Activated CD4-positive, alpha-beta T cell treated with anti-CD3 and anti-CD28 coated beads, Interleukin-2, amount 10 ng/mL, durations not matched to agents 7 days and 5 days (primary cell): Measurements from ENCODE around the gene MTUS2. TPM values are rescaled to one million over a fixed set of nuclear protein-coding genes. Genes with fewer than 3 reads are reported as not detected.

Experiments used
- CTCF ChIA-PET: fragments of 350-600 bp; sonication (Branson Sonifier 250); formaldehyde crosslinking; loops from one replicate; lab custom pipeline; 2021; ENCODE audit warnings: antibody characterized with exemption; lab: Charles Lee
- POLR2A ChIA-PET: fragments of 350-600 bp; sonication (Branson Sonifier 250); formaldehyde crosslinking; loops from one replicate; lab custom pipeline; 2021; ENCODE audit warnings: antibody characterized with exemption; lab: Charles Lee
- DNase-seq: peaks from one replicate; pipeline ENCODE4 v3.0.0-alpha.2; 2020
- H3K27ac Mint-ChIP-seq: one replicate; pipeline ENCODE4 v1.8.0; 2021; ENCODE audit warnings: mild to moderate bottlenecking, moderate library complexity, mixed read lengths
- H3K27me3 Mint-ChIP-seq: one replicate; pipeline ENCODE4 v1.8.0; 2021; ENCODE audit warnings: mixed read lengths
- H3K36me3 Mint-ChIP-seq: one replicate; pipeline ENCODE4 v1.8.0; 2021; ENCODE audit warnings: low read depth, mixed read lengths
- H3K4me1 Mint-ChIP-seq: one replicate; pipeline ENCODE4 v1.8.0; 2021; ENCODE audit warnings: mixed read lengths
- H3K4me3 Mint-ChIP-seq: one replicate; pipeline ENCODE4 v1.8.0; 2021; ENCODE audit warnings: mild to moderate bottlenecking, moderate library complexity, mixed read lengths
- H3K9me3 Mint-ChIP-seq: one replicate; pipeline ENCODE4 v1.8.0; 2021; ENCODE audit warnings: mixed read lengths
- total RNA-seq, 2 experiments: library from RNA; stranded (reverse); gene quantifications; one replicate each; pipeline ENCODE4 v1.2.3, GENCODE V29; 2021

MTUS2 gene
- total RNA-seq, 2 experiments from 2014 or later, result not detected

- no peak overlapping the region for H3K4me3 Mint-ChIP-seq
- H3K36me3 Mint-ChIP-seq, result peaks cover 33% of the 10 kb centered on the region
- H3K27me3 Mint-ChIP-seq, result no peaks in the 10 kb centered on the region
- no peak for DNase-seq
- CTCF ChIA-PET, result no interaction called here
- no peaks in the 10 kb centered on the region for H3K9me3 Mint-ChIP-seq
- H3K27ac Mint-ChIP-seq, result peak overlapping the region; percentile 16
- H3K4me1 Mint-ChIP-seq, result peaks cover 6% of the 10 kb centered on the region
- POLR2A ChIA-PET, result no interaction called here
Observed at GRCh38 chr13:29513002-29513980, 693.2 kb downstream of the MTUS2 start.

GRCh38 chr13:29513981-29514719 lies 694.0 kb downstream of the MTUS2 start:
- H3K27ac Mint-ChIP-seq, result peak overlapping the region; percentile 16
- peaks cover 3% of the 10 kb centered on the region for H3K4me1 Mint-ChIP-seq
- ChIA-PET CTCF (no interaction called here), POLR2A (no interaction called here)
- no peaks in the 10 kb centered on the region for H3K27me3 Mint-ChIP-seq
- DNase-seq, result no peak
- no peak overlapping the region for H3K4me3 Mint-ChIP-seq
- no peaks in the 10 kb centered on the region for H3K9me3 Mint-ChIP-seq
- H3K36me3 Mint-ChIP-seq, result peaks cover 36% of the 10 kb centered on the region

- no peak overlapping the region for H3K4me3 Mint-ChIP-seq
- H3K36me3 Mint-ChIP-seq, result peaks cover 36% of the 10 kb centered on the region
- CTCF ChIA-PET, result no interaction called here
Observed at GRCh38 chr13:29514720-29515310, 694.7 kb downstream of the MTUS2 start.

GRCh38 chr13:29515372-29515771 lies 695.2 kb downstream of the MTUS2 start:
- POLR2A ChIA-PET, result no interaction called here
- Mint-ChIP-seq H3K9me3 (no peaks in the 10 kb centered on the region), H3K36me3 (peaks cover 39% of the 10 kb centered on the region), H3K4me1 (no peaks in the 10 kb centered on the region), H3K4me3 (no peak overlapping the region), H3K27me3 (no peaks in the 10 kb centered on the region), H3K27ac (no peak overlapping the region)
- CTCF ChIA-PET, result no interaction called here
- DNase-seq, result no peak

More at GRCh38 chr13:29514720-29515310, 694.7 kb downstream of the MTUS2 start:
- Mint-ChIP-seq H3K4me1 (no peaks in the 10 kb centered on the region), H3K27me3 (no peaks in the 10 kb centered on the region), H3K27ac (peak overlapping the region; percentile 31), H3K9me3 (no peaks in the 10 kb centered on the region)
- no peak for DNase-seq
- POLR2A ChIA-PET, result no interaction called here

- no peaks in the 10 kb centered on the region for H3K27me3 Mint-ChIP-seq
- CTCF ChIA-PET, result no interaction called here
Observed at GRCh38 chr13:29516012-29516411, 695.9 kb downstream of the MTUS2 start.

GRCh38 chr13:29516880-29517279 lies 696.7 kb downstream of the MTUS2 start:
- Mint-ChIP-seq H3K36me3 (peaks cover 48% of the 10 kb centered on the region), H3K27me3 (no peaks in the 10 kb centered on the region), H3K9me3 (no peaks in the 10 kb centered on the region), H3K27ac (no peak overlapping the region), H3K4me1 (no peaks in the 10 kb centered on the region), H3K4me3 (no peak overlapping the region)
- CTCF ChIA-PET, result interaction anchor here (0.8 to 1.2 kb wide), 3 partner anchors 9 to 425 kb away, joined by 3 read pairs; no protein-coding TSS in a partner anchor
- POLR2A ChIA-PET, result no interaction called here
- no peak for DNase-seq

More at GRCh38 chr13:29516012-29516411, 695.9 kb downstream of the MTUS2 start:
- DNase-seq, result no peak
- Mint-ChIP-seq H3K27ac (no peak overlapping the region), H3K36me3 (peaks cover 45% of the 10 kb centered on the region), H3K4me1 (no peaks in the 10 kb centered on the region), H3K9me3 (no peaks in the 10 kb centered on the region), H3K4me3 (no peak overlapping the region)
- POLR2A ChIA-PET, result no interaction called here

- Mint-ChIP-seq H3K27me3 (no peaks in the 10 kb centered on the region), H3K9me3 (no peaks in the 10 kb centered on the region), H3K4me1 (no peaks in the 10 kb centered on the region), H3K27ac (no peak overlapping the region), H3K36me3 (peaks cover 39% of the 10 kb centered on the region), H3K4me3 (no peak overlapping the region)
- CTCF ChIA-PET, result interaction anchor here (1.3 kb wide), 1 partner anchor 10 kb away, joined by 4 read pairs; no protein-coding TSS in a partner anchor
- POLR2A ChIA-PET, result no interaction called here
- DNase-seq, result no peak
Observed at GRCh38 chr13:29519921-29520320, 699.8 kb downstream of the MTUS2 start.

- DNase-seq, result no peak
- H3K36me3 Mint-ChIP-seq, result peaks cover 38% of the 10 kb centered on the region
- no peak overlapping the region for H3K4me3 Mint-ChIP-seq
- no peaks in the 10 kb centered on the region for H3K4me1 Mint-ChIP-seq
- H3K27me3 Mint-ChIP-seq, result no peaks in the 10 kb centered on the region
- no peaks in the 10 kb centered on the region for H3K9me3 Mint-ChIP-seq
- POLR2A ChIA-PET, result no interaction called here
- CTCF ChIA-PET, result no interaction called here
- H3K27ac Mint-ChIP-seq, result no peak overlapping the region
Observed at GRCh38 chr13:29520671-29521070, 700.5 kb downstream of the MTUS2 start.

GRCh38 chr13:29521336-29521735 lies 701.2 kb downstream of the MTUS2 start:
- ChIA-PET CTCF (no interaction called here), POLR2A (no interaction called here)
- no peak overlapping the region for H3K4me3 Mint-ChIP-seq
- no peak overlapping the region for H3K27ac Mint-ChIP-seq
- H3K27me3 Mint-ChIP-seq, result no peaks in the 10 kb centered on the region
- H3K36me3 Mint-ChIP-seq, result peaks cover 32% of the 10 kb centered on the region
- no peaks in the 10 kb centered on the region for H3K4me1 Mint-ChIP-seq
- H3K9me3 Mint-ChIP-seq, result no peaks in the 10 kb centered on the region
- DNase-seq, result no peak

- no peak overlapping the region for H3K27ac Mint-ChIP-seq
- no peaks in the 10 kb centered on the region for H3K4me1 Mint-ChIP-seq
- no peaks in the 10 kb centered on the region for H3K27me3 Mint-ChIP-seq
- ChIA-PET POLR2A (no interaction called here), CTCF (no interaction called here)
- H3K36me3 Mint-ChIP-seq, result peaks cover 31% of the 10 kb centered on the region
- no peaks in the 10 kb centered on the region for H3K9me3 Mint-ChIP-seq
- DNase-seq, result no peak
- no peak overlapping the region for H3K4me3 Mint-ChIP-seq
Observed at GRCh38 chr13:29522044-29522685, 702.0 kb downstream of the MTUS2 start.

- POLR2A ChIA-PET, result no interaction called here
- Mint-ChIP-seq H3K27ac (no peak overlapping the region), H3K4me3 (no peak overlapping the region), H3K4me1 (no peaks in the 10 kb centered on the region), H3K9me3 (no peaks in the 10 kb centered on the region), H3K27me3 (no peaks in the 10 kb centered on the region), H3K36me3 (peaks cover 31% of the 10 kb centered on the region)
- no peak for DNase-seq
- CTCF ChIA-PET, result no interaction called here
Observed at GRCh38 chr13:29523199-29523961, 703.2 kb downstream of the MTUS2 start.

- no peaks in the 10 kb centered on the region for H3K27me3 Mint-ChIP-seq
- ChIA-PET CTCF (no interaction called here), POLR2A (no interaction called here)
- no peak for DNase-seq
- H3K4me1 Mint-ChIP-seq, result no peaks in the 10 kb centered on the region
- H3K27ac Mint-ChIP-seq, result no peak overlapping the region
- no peaks in the 10 kb centered on the region for H3K9me3 Mint-ChIP-seq
- H3K4me3 Mint-ChIP-seq, result no peak overlapping the region
- H3K36me3 Mint-ChIP-seq, result peaks cover 33% of the 10 kb centered on the region
Observed at GRCh38 chr13:29524176-29524575, 704.0 kb downstream of the MTUS2 start.
